Measurements from ENCODE around the gene TMSB4X. TPM values are rescaled to one million over a fixed set of nuclear protein-coding genes. Genes with fewer than 3 reads are reported as not detected.

TMSB4X gene
- total RNA-seq, 4 donors from 2014 or later: 435 to 1,751 (median 1,260) TPM

DNA sequence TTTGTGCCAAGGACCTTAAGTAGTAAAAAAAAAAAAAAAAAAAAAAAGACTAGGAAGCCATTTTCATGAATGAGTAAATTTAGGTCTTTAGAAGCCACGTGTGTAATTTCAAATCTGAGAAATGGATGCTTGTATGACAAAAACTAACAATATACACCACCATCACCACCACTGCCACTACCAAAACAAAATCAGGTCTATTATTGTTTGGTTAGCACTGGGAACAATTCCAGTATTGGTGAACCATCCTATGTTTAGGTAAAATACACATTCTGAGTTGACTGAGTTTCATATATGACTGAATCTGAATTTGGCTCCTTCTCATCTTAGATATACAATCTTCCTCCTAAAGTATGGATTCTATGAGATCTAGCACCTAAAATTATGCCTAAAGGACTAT, 8.8 kb upstream of the TMSB4X start:
- intact Hi-C loops (cut with DNase I): no loop called here
- H3K27me3 ChIP-seq: no peaks in the 10 kb centered on the region
- H3K9me3 ChIP-seq: no peaks in the 10 kb centered on the region
- no peak for DNase-seq
- peaks cover 0 to 17% (median 2%) of the 10 kb centered on the region in 3 donors for H3K4me1 ChIP-seq
- TF ChIP-seq, protein P1, sequence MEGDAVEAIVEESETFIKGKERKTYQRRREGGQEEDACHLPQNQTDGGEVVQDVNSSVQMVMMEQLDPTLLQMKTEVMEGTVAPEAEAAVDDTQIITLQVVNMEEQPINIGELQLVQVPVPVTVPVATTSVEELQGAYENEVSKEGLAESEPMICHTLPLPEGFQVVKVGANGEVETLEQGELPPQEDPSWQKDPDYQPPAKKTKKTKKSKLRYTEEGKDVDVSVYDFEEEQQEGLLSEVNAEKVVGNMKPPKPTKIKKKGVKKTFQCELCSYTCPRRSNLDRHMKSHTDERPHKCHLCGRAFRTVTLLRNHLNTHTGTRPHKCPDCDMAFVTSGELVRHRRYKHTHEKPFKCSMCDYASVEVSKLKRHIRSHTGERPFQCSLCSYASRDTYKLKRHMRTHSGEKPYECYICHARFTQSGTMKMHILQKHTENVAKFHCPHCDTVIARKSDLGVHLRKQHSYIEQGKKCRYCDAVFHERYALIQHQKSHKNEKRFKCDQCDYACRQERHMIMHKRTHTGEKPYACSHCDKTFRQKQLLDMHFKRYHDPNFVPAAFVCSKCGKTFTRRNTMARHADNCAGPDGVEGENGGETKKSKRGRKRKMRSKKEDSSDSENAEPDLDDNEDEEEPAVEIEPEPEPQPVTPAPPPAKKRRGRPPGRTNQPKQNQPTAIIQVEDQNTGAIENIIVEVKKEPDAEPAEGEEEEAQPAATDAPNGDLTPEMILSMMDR (IDR thresholded peaks at IDR 0.05): no peak
- TF ChIP-seq POLR2A (IDR thresholded peaks at IDR 0.05): no peak
- no peak overlapping the region for H3K27ac ChIP-seq
- no peaks in the 10 kb centered on the region for H3K36me3 ChIP-seq
- 53 to 92% methylated on average over 1 of the region's 1 CpG for WGBS, 2 donors
- H3K4me3 ChIP-seq: no peak overlapping the region

DNA sequence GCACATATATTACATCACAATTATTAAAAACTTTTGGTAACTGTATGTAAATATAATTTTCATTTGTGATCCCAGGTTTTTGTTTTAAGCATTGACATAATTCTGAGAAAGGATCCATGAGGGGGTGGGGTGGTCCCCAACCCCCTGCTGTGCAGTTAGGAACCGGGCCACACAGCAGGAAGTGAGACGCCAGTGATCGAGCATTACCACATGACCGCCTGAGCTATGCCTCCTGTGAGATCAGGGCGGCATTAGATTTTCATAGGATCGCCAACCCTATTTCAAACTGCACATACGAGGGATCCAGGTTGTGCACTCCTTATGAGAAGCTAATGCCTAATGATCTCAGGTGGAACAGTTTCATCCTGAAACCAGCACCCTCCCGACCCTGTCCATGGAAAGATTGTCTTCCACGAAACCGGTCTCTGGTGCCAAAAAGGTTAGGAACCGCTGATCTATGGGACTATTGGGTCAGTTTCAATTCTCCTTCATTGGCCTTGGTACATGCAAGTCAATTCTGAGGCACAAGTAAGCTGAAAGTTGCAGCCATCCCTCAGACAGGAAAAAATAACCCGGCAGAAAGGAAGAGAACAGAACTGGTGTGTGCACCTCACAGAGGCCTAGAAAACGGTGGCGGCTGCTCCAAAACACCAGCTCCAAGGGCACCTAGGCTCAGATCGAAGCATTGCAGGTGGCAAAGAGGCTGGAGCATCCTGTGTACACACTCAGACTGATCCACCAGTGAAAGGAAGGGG, 7.0 kb upstream of the TMSB4X start:
- no peak for DNase-seq
- Histone ChIP-seq H3K4me3 (no peak overlapping the region), H3K27me3 (no peaks in the 10 kb centered on the region), H3K36me3 (no peaks in the 10 kb centered on the region), H3K4me1 (peaks cover 0 to 20% (median 2%) of the 10 kb centered on the region in 3 donors), H3K9me3 (no peaks in the 10 kb centered on the region), H3K27ac (peak overlapping the region in 2 of 4 donors; percentile 16 to 33)
- TF ChIP-seq POLR2A (IDR thresholded peaks at IDR 0.05): no peak
- TF ChIP-seq, protein P1 (IDR thresholded peaks at IDR 0.05): no peak
- 73 to 77% methylated on average over 7 to 10 of the region's 15 CpGs for WGBS, 2 donors
- intact Hi-C loops (cut with DNase I): no loop called here

DNA sequence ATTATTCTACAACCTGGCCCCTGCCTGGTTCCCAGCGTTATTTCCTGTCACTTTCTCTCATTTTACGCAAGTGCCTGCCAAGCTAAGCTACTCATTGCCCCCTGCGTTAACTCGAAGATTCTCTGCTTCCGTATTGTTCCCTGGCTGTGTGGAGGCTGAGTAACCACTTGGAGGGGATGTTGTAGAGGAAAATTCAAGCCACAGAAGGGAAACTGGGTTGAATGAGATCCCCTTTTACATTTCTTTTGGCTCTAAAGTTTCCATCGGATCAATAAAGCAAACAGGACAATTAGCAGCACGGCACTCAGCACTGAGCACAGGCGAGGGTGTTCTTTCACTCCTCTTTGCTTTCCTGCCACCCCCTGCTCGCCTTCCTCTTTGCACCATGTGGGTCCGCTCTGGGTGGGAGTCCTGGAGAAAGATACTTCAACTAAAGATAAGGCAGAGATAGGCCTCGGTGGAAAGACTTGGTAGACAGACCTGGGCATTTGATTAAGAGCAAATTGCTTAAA, 4.2 kb upstream of the TMSB4X start:
- TF ChIP-seq, protein P1 (IDR thresholded peaks at IDR 0.05): peak in 4 of 6 experiments; percentile 18 to 35 (median 20)
- TF ChIP-seq POLR2A (IDR thresholded peaks at IDR 0.05): peak in 1 of 4 donors; percentile 20
- no peak for DNase-seq
- intact Hi-C loops (cut with DNase I): no loop called here
- H3K27me3 ChIP-seq: peaks cover 0 to 6% (median 0%) of the 10 kb centered on the region in 4 donors
- H3K9me3 ChIP-seq: no peaks in the 10 kb centered on the region
- H3K4me1 ChIP-seq: peaks cover 0 to 19% (median 2%) of the 10 kb centered on the region in 3 donors
- WGBS, 2 donors: 38 to 50% methylated on average over 3 to 9 of the region's 11 CpGs
- no peaks in the 10 kb centered on the region for H3K36me3 ChIP-seq
- peak overlapping the region; percentile 58 to 94 (median 85) for H3K27ac ChIP-seq
- H3K4me3 ChIP-seq: peak overlapping the region in 1 of 4 donors; percentile 6

DNA sequence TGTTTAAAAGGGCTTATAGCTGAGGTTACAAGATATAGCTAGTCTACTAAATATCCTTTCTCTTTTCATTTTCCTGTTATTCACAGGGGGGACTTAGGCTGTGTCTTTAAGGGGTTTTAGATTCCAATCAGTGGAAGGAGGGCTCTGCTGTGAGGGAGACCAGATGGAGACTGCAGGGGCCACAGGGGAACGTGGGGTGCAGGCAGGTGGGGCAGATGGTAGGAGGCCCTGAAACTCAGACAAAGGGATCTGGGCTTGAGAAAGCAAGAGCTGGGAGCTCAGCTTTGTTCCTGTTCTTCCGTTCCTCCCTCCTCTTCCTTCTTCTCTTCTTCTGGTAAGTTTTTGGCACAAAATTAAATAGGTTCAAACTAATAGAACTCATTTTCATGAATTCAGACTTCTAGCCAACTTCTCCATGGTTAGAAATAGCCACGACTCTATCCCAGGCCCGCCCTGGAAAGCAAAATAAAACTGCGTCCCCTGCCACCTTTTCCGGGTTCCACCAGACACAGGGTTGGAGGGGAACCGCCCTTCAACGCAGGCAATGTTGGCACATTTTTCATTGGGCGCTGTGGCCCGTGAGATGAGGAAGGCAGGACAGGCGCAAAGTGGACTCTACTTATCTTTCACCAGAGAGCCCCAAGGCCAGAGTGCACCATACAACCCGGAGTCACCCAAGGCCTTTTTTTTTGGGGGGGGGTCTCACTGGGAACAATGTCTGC, 3.5 kb upstream of the TMSB4X start:
- intact Hi-C loops (cut with DNase I): no loop called here
- no peak for TF ChIP-seq POLR2A (IDR thresholded peaks at IDR 0.05)
- TF ChIP-seq, protein P1 (IDR thresholded peaks at IDR 0.05): no peak
- Histone ChIP-seq H3K27ac (peak overlapping the region; percentile 58 to 94 (median 85)), H3K36me3 (no peaks in the 10 kb centered on the region), H3K9me3 (no peaks in the 10 kb centered on the region), H3K4me1 (peaks cover 0 to 19% (median 2%) of the 10 kb centered on the region in 3 donors), H3K4me3 (peak overlapping the region in 1 of 4 donors; percentile 6), H3K27me3 (peaks cover 0 to 7% (median 0%) of the 10 kb centered on the region in 4 donors)
- WGBS, 2 donors: 56 to 74% methylated on average over 4 to 12 of the region's 12 CpGs
- DNase-seq: no peak

DNA sequence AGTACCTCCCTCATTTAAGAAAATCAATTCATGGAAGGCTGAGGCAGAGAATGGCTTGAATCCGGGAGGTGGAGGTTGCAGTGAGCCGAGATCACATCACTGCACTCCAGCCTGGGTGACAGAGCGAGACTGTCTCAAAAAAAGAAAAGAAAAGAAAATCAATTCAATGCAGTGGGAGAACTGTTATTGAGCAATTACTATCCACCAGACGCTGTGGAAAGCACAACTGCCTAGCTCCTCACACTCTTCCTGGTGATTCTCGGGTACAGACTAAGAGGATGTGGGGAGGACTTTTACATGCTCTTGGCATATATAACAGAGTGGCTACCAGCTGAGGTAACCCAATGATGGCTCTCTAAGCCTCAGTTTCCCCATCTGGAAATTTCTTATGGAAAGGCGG, 2.7 kb upstream of the TMSB4X start:
- intact Hi-C loops (cut with DNase I): no loop called here
- Histone ChIP-seq H3K4me1 (peaks cover 0 to 19% (median 2%) of the 10 kb centered on the region in 3 donors), H3K36me3 (no peaks in the 10 kb centered on the region), H3K27ac (peak overlapping the region; percentile 42 to 94 (median 85)), H3K27me3 (peaks cover 0 to 7% (median 0%) of the 10 kb centered on the region in 4 donors), H3K9me3 (no peaks in the 10 kb centered on the region), H3K4me3 (peak overlapping the region in 1 of 4 donors; percentile 7)
- TF ChIP-seq, protein P1 (IDR thresholded peaks at IDR 0.05): no peak
- TF ChIP-seq POLR2A (IDR thresholded peaks at IDR 0.05): no peak
- DNase-seq: no peak
- 73 to 87% methylated on average over 6 of the region's 6 CpGs for WGBS, 2 donors

All from esophagus squamous epithelium (tissue), 5 donors.